Measurements from ENCODE around the gene KSR1. TPM values are rescaled to one million over a fixed set of nuclear protein-coding genes. Genes with fewer than 3 reads are reported as not detected.

Gene KSR1
- total and polyA plus RNA-seq, 2 of the 8 experiments (the other 6 are each of a cell fraction or from before 2014, with no cell fraction given), result 14.1 to 34.7 TPM

DNA sequence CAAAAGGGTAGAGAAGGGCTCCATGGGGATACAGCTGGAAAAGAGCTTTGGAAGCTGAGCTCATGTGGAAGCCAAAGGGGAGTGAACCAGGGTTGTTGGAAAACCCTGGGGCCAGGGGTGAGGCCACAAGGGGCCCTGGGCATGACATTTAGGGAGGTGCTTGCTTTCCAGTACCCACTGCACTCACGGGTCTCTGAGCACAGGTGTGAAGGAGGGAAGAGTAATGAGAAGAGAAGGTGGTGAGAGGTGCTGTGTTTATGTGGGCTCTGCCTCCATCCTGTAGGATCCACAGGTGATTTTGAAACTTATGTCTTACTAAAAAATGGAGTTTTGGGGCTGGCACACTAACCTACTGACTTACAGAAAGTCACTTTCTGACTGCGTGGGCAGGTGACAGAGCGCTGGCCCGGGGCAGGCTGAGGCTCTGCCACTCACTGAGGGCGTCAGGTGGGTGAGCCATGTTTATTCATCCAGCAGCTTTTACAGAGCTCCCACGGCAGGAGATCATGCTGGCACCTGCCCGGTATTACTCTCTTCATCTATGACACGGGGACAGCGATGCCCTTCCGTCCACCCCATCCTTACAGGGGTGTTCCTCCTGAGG is 18.9 kb downstream of the KSR1 start:
- H2BK5ac ChIP-seq (ENCODE audit: low read depth, low read length), result no peak overlapping the region
- no peak overlapping the region for H3K56ac ChIP-seq (replicated peaks; ENCODE audit: insufficient read length, low read depth, low read length)
- H2BK120ac ChIP-seq (replicated peaks; ENCODE audit: low read depth, low read length), result no peak overlapping the region
- H3K79me1 ChIP-seq (ENCODE audit: low read depth, low read length), result peaks cover 11% of the 10 kb centered on the region; the same call in 1 of the 2 replicates
- no peak overlapping the region for H3K4me3 ChIP-seq (ENCODE audit: extremely low read depth in 1 of 4, insufficient read depth in 2 of 4, low read depth in 3 of 4, low read length in 4 of 4)
- peaks cover 9 to 31% (median 25%) of the 10 kb centered on the region in 4 experiments for H3K4me1 ChIP-seq (replicated peaks in 1 of 4; ENCODE audit: control insufficient read depth in 3 of 4, insufficient read depth in 4 of 4, low read length in 3 of 4)
- H2AK5ac ChIP-seq (ENCODE audit: low read depth, low read length), result no peak overlapping the region
- H2AFZ ChIP-seq (ENCODE audit: low read length), result no peak overlapping the region
- H2BK12ac ChIP-seq (ENCODE audit: low read depth, low read length), result no peak overlapping the region; the same call in 1 of the 2 replicates
- peaks cover 0 to 90% of the 10 kb centered on the region in 2 experiments; a peak in 3 of 4 replicates for H3K79me2 ChIP-seq (ENCODE audit: control insufficient read depth in 1 of 2, insufficient read depth in 2 of 2, low read length in 2 of 2)
- CTCF ChIA-PET (ENCODE audit: partially characterized antibody), result interaction anchor here (1.0 to 4.3 kb wide), 8 partner anchors 9 to 176 kb away, joined by 3 to 23 read pairs (median 4); no protein-coding TSS in a partner anchor
- H2BK15ac ChIP-seq (ENCODE audit: low read length), result no peak overlapping the region
- H4K5ac ChIP-seq (ENCODE audit: insufficient read length, low read depth, low read length), result no peak overlapping the region
- no peak overlapping the region for H4K91ac ChIP-seq (replicated peaks; ENCODE audit: insufficient read length, low read length)
- H4K20me1 ChIP-seq (replicated peaks in 1 of 2; ENCODE audit: control insufficient read depth in 1 of 2, insufficient read depth in 2 of 2, low read length in 2 of 2), result peaks cover 0 to 6% of the 10 kb centered on the region in 2 experiments
- no peak overlapping the region for H2BK20ac ChIP-seq (ENCODE audit: low read length)
- DNase-seq (ENCODE audit: low read depth in 1 of 2, low spot score in 2 of 2) (no peak), FAIRE-seq (no peak)
- H3K14ac ChIP-seq (ENCODE audit: insufficient read length), result no peak overlapping the region
- H3K9ac ChIP-seq (replicated peaks in 1 of 4; ENCODE audit: extremely low read depth in 1 of 4, low read depth in 3 of 4, low read length in 3 of 4), result no peak overlapping the region
- no peaks in the 10 kb centered on the region for H3K9me3 ChIP-seq (ENCODE audit: insufficient read depth in 2 of 2, low read depth in 1 of 2, low read length in 1 of 2)
- H4K8ac ChIP-seq (ENCODE audit: extremely low read depth, insufficient read depth, low read length), result no peak overlapping the region
- H3K18ac ChIP-seq (ENCODE audit: extremely low read depth, low read length), result no peak overlapping the region
- no peaks in the 10 kb centered on the region for H3K27me3 ChIP-seq (replicated peaks in 1 of 4; ENCODE audit: control insufficient read depth in 3 of 4, extremely low read depth in 1 of 4, insufficient read depth in 3 of 4, low read length in 3 of 4)
- H3K23me2 ChIP-seq (ENCODE audit: low read depth, low read length), result no peaks in the 10 kb centered on the region
- POLR2A ChIA-PET (ENCODE audit: partially characterized antibody), result no interaction called here
- no peaks in the 10 kb centered on the region for H3K36me3 ChIP-seq (ENCODE audit: control insufficient read depth in 2 of 4, insufficient read depth in 4 of 4, low read length in 3 of 4)
- no peak overlapping the region for H3K27ac ChIP-seq (ENCODE audit: low read depth, low read length)
- no peak overlapping the region for H3K4me2 ChIP-seq (ENCODE audit: insufficient read depth in 1 of 2, low read depth in 2 of 2, low read length in 2 of 2)
- H3K4ac ChIP-seq (replicated peaks; ENCODE audit: insufficient read length, low read depth, low read length), result no peak overlapping the region
- no peak overlapping the region for H3K23ac ChIP-seq (ENCODE audit: insufficient read length)
- WGBS, 2 experiments (ENCODE audit: extremely low coverage in 1 of 2, insufficient coverage in 1 of 2, insufficient read length in 1 of 2, insufficient replicate concordance in 2 of 2, low coverage in 1 of 2, low lambda C conversion rate in 2 of 2, missing lambda C conversion rate in 1 of 2), result 91% methylated on average over 10 of the region's 10 CpGs; no CpG with 5 or more reads in 1 of the 2 experiments
- TF ChIP-seq, protein P1, sequence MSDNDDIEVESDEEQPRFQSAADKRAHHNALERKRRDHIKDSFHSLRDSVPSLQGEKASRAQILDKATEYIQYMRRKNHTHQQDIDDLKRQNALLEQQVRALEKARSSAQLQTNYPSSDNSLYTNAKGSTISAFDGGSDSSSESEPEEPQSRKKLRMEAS (IDR thresholded peaks at IDR 0.05), result no peak
- TF ChIP-seq HDAC6 (IDR thresholded peaks at IDR 0.05; ENCODE audit: low read depth, low read length) (no peak), FOSL1 (IDR thresholded peaks at IDR 0.05; ENCODE audit: insufficient read depth, low read depth, low read length) (no peak), TBP (IDR thresholded peaks at IDR 0.05; ENCODE audit: low read depth, low read length) (no peak), RNF2 (IDR thresholded peaks at IDR 0.05; ENCODE audit: borderline replicate concordance, low read depth, low read length, missing control alignments, poor library complexity, severe bottlenecking) (no peak), POU5F1 (IDR thresholded peaks at IDR 0.05; ENCODE audit: low read depth, low read length) (no peak), CHD1 (IDR thresholded peaks at IDR 0.05; ENCODE audit: low read depth, low read length) (no peak), KDM5A (IDR thresholded peaks at IDR 0.05; ENCODE audit: low read length) (no peak), ASH2L (IDR thresholded peaks at IDR 0.05; ENCODE audit: low read length) (no peak), SP2 (IDR thresholded peaks at IDR 0.05; ENCODE audit: low read length) (no peak), BRCA1 (IDR thresholded peaks at IDR 0.05; ENCODE audit: low read depth, low read length) (no peak)
- TF ChIP-seq, protein P2, sequence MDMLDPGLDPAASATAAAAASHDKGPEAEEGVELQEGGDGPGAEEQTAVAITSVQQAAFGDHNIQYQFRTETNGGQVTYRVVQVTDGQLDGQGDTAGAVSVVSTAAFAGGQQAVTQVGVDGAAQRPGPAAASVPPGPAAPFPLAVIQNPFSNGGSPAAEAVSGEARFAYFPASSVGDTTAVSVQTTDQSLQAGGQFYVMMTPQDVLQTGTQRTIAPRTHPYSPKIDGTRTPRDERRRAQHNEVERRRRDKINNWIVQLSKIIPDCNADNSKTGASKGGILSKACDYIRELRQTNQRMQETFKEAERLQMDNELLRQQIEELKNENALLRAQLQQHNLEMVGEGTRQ (IDR thresholded peaks at IDR 0.05; ENCODE audit: low read length), result no peak

Data from H1 (cell line).